Stimulated activated CD8-positive, alpha-beta memory T cell treated with anti-CD3 and anti-CD28 coated beads, Interleukin-15, amount 100 ng/mL, for 1 hour (primary cell): Measurements from ENCODE around the gene GPAT3.
"Not testable (repeated sequence)": the region's sequence is repeated elsewhere in the genome, so short reads cannot be mapped to it uniquely, and the experiment has no call there.

ENCODE experiments used
- DNase-seq: peaks from one replicate; pipeline ENCODE4 v3.0.0-alpha.2; 2020; ENCODE audit warnings: low read depth

Gene GPAT3

DNA sequence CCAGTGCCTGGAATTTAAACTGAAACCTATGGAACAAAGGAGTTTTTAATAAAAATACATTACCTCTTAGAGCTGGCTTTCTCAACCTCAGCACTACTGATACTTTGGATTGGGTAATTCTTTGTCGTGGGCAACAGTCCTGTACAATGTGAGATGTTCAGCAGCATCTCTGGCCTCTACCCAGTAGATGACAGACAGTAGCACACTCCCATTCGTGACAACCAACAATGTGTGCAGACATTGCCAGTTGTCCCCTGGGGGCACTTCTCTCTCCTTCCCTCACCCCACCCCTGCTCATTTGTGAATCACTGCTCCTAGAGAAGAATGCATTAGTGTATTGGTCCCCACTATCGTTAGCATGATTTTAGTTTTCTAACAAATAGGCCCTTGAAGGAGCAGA lies 16.2 kb downstream of the GPAT3 start:
- no peak for DNase-seq

DNA sequence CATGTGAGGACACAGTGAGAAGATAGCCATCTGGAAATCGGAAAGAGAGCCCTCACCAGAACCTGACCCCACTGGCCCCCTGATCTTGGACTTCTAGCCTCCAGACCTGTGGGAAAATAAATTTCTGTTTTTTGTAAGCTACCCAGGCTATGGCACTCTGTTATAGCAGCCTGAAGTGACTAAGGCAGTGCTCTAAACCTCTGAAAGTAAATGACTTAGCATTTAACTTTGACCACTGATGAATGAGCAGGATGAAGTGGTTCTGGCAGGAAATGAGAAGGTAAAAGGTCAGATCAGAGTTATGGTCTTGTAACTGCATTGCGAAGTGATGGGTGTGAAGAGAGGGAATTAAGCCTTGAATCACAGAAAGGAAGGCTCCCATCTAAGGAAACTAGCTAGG lies 17.0 kb downstream of the GPAT3 start:
- no peak for DNase-seq

DNA sequence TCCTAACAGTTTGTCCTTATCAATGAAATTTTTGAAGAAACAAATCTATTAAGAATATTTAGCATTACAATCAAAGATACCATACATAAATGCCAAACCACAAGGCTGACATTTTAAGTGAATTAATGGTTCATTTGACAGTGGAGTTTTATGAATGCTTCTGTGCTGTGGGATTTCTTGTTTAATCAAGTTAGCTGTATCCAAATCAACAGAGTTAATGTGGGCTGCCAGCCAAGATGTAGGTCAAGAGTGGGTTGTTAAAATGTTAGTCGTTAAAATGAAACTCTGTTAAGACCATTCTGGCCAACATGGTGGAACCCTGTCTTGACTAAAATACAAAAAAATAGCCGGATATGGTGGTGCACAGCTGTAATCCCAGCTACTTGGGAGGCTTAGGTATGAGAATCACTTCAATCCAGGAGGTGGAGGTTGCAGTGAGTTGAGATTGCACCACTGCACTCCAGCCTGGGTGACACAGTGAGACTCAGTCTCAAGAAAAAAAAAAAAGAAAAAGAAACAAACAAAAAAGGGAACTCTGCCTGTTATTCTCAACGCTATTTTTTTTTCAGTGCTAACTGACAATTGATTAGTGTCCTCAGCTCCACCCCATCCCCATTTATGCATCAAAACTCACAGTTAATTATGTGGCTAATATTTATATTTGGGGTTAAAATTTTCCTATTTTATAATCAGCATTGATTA lies 20.2 kb downstream of the GPAT3 start:
- no peak for DNase-seq

DNA sequence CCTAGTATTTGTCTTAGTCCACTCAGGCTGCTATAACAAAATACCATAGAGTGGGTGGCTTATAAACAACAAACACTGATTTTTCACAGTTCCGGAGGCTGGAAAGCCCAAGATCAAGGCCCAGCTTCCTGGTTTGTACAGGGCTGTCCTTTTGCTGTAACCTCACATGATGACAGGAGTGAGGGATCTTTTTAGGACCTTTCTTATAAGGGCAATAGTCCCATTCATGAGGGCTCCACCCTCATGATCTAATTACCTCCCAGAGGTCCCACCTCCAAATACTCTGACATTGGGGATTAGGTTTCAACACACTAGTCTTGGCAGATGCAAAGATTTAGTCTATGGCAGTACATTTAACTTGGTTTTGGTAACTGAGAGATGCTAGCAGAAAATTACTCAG lies 20.9 kb downstream of the GPAT3 start:
- DNase-seq, result no peak

DNA sequence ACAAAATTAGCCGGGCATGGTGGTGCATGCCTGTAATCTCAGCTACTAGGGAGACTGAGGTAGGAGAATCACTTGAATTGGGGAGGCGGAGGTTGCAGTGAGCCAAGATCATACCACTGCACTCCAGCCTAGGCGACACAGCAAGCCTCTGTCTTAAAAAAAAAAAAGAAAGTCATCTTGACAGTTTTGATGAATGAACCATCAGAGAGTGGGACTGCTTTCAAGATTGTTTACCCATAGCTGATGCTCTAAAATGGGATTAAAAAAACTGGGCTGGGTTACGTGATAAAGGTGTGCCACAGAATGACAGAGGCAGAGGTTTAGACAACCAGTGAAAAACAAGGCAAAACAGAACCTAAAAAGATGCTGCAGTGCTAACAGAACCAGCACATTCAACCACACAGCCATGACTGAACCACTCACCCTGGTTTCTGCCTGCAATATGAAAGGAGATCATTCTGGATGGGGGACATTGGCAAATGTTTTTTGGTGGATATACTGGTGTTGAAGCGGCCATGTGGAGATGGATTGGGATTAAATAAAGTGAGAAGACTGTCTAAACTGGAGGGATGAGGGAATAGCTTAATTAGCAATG lies 22.2 kb downstream of the GPAT3 start:
- no peak for DNase-seq

DNA sequence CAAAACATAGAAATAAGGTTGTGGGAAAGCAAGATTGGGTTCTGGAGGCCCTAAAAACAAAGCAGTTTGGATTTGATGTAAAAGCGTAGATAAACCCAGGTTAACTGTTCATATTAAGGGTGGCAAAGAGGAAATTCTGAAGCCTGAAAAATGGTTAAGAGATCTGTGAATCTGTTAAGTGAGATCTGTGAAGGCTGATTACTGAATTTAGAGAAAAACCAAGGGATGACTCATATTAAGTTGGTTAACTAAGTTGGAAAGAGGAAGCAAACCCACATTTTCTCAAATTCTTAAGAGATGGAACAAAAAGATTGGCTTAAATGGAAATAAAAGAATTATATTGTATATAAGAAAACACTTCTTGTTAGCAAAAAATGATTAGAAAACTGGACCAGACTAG lies 22.8 kb downstream of the GPAT3 start:
- DNase-seq, result no peak

DNA sequence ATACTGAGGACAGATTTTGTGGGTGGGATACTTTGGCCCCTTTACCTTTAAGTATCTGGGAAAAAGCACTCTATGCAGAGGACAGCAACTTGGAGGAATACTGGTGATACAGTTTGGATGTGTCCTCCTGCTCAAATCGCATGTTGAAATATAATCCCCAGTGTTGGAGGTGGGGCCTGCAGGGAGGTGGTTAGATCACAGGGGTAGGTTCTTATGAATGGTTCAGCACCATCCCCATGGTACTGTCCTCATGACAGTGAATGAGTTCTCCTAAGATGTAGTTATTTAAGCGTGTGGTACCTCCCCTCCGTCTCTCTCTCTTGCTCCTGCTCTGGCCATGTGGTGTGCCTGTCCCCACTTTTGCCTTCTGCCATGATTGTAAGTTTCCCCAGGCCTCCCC lies 24.6 kb downstream of the GPAT3 start:
- DNase-seq, result no peak

DNA sequence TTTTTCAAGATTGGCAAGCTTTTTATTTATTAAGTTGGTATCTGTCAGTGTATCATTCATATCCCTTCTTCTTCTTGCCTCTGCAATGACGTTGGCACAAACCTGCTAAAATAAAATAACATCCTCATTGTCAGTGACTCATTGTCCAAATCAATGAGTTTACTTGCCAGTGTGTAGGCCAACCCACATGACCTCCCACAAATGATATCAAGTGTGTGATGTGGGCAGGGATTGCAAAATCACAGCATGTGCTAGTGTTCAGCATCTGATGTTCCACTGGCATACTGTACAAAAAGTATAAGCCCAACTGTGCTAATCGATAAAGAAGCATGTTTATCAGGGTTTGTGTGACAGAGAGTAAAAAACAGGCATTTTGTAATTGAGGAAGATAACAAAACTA lies 25.5 kb downstream of the GPAT3 start:
- DNase-seq, result no peak

DNA sequence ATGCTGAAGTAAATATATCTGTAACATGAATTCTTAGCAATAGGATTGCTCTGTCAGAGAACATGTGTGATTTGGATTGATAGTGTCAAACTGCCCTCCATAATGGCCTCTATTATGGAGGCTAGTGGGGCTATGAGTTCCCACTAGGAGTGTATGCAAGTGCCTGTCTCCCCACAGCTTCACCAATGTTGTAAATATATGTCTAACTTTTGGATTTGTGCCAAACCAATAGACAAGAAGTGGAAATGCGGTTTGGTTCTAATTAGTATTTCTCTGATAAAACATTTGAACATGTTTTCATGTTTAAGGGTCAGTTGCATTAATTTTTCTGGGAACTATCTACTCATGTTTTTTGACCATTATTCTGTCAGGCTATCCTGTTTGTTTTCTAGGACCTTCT lies 28.1 kb downstream of the GPAT3 start:
- DNase-seq, result no peak

DNA sequence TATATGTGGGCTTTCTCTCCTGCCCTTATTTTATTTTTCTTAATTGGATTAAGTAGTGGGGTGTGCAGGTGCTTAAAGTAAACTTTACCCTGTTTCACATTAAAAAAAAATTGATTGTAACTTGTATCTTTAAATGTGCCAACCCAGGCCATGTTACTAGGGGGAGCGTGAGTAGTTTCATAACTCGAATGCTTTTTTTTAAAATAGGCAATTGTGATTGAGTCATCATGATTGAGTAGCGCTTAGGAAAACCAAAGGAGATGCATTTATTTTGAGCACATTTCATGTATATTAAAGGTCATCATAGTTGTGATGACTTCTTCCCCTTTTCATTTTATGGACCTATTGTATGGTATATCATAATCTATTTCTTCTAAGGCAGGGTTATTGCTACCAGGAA lies 32.2 kb downstream of the GPAT3 start:
- DNase-seq, result no peak

DNA sequence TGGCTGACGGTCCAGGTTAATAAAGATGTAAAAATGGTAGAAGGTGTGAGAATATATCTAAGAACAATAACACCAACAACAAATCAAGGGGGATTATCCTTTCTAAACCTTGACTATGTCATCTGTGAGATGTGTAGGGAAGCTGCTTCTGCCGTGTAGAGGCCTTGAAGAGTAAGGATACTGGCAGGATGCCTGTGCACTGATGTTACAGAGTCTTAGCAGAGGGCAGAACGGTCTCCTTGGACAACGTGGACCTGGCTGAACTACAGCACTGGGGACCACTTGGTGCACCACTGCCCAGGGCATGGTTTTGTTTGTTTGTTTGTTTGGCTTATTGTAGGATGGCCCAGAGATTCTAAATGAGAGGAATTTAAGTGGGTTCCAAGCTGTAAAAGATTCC lies 33.5 kb downstream of the GPAT3 start:
- DNase-seq, result no peak

DNA sequence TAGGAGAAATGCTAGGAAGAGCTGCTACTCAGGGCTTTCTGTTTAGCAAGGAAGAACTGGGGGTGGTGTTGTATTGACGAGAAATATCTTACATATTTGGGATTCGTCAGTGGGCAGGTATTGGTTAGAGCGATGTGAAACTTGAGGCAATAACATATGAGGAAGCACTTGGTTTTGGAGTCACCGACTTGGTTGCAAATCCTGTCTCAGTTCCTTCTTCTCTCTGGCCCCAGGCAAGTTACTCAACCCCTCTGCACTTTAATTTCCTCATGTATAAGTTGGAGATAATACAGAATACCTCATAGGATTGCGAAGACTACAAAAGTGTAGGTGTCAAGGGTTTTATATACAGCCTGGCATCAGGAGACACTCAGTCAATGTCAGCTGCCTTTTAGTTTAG lies 34.1 kb downstream of the GPAT3 start:
- DNase-seq, result no peak

DNA sequence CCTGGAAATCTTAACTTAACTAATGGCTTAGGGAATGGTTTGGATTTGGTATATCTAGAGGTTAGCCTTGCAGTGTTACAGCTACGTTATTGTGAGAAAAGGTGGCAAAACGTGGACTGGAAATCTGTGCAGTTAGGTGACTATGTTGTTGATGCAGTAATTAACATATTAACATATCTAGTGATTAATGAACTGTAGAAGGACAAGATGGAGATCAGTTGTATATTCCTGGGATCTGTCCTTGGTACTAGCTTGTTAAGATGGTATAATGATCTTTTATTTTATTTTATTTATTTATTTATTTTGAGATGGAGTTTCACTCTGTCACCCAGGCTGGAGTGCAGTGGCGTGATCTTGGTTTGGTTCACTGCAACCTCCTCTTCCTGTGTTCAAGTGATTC lies 36.9 kb downstream of the GPAT3 start:
- no peak for DNase-seq

DNA sequence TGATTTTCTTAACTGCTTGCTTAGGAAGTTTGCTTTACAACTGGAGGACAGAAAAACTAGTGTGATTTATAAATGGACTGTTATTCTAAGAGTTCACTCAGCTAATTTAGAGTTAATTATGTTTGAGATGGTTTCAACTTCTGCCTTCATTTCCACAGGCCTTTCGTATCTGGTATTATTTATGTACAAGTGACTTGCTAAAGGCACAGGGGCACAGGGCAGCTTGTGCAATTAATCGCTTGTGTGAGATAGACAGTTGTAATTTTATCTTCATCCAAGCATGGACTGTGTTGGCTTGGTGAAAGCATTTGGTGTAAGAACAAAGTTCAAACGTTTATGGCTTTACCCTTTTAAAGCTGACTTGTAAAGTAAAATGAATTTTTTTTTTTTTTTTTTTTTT lies 38.3 kb downstream of the GPAT3 start:
- no peak for DNase-seq

DNA sequence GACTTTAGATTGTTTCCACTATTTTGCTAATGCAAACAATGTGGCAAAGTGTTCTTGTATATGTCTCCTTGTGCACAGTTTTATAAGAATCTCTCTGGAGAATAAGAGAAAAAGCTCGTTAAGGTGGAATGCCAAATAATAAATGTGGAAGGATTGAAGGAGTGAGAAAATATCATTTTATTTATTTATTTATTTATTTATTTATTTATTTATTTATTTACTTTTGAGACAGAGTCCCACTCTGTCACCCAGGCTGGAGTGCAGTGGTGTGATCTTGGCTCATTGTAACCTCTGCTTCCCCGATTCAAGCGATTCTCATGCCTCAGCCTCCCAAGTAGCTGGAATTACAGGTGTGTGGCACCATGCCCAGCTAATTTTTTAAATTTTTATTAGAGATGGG lies 40.3 kb downstream of the GPAT3 start:
- DNase-seq, result not testable (repeated sequence)

DNA sequence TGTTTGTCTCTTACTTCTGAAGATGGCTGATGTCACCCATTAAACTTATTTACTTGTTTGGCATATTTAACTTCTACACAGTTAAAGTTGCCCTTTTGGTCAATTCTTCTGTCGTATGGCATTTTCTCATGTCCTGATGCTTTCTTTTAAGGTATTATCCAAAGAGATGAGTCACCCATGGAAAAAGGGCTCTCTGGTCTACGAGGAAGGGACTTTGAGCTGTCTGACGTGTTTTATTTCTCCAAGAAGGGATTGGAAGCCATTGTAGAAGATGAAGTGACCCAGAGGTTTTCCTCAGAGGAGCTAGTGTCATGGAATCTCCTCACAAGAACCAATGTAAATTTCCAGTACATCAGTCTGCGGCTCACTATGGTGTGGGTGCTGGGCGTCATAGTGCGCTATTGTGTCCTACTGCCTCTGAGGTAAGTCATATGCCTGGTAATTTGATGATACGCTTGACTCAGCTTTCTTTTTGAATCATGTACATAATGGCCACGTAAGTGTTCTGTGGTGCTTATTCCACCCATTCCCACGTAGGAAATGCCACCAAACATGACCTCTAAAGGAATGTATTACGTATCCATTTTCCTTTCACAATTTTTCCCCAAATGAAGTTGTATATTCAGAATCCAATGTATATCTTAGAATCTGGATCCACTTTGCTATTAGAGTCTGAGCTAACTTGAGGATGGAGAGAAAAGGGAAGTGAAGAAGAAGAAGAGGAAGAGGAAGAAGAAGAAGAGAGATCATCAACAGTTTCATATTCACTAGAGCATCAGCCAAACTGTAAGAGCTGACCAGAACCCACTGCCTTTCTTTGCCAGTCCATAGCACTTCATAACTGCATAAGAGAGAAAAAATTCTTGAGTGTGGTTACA lies 45.7 kb downstream of the GPAT3 start:
- DNase-seq, result no peak

DNA sequence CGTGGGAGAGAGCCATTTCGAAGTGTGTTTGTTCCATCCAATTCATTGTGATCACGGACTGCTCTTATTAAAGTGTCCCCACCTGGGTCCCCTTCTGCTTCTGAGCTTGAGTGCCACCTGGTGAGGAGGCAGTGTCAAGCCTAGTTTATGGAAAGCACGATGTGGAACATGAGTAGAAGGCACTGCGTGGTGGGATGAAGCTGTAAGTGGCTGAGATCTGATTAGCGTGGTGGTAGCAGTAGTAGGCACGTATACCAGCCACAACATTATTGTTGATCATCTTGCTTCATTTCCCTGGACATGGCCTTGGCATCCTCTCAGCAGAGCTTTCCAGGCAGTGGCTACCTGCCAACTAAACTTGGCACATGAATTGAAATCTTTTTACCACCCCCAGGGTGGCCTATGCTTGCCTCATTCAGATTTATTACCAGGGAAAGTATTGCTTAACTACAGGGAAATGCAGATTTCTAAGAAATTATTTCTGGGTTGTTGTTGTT lies 46.4 kb downstream of the GPAT3 start:
- no peak for DNase-seq

DNA sequence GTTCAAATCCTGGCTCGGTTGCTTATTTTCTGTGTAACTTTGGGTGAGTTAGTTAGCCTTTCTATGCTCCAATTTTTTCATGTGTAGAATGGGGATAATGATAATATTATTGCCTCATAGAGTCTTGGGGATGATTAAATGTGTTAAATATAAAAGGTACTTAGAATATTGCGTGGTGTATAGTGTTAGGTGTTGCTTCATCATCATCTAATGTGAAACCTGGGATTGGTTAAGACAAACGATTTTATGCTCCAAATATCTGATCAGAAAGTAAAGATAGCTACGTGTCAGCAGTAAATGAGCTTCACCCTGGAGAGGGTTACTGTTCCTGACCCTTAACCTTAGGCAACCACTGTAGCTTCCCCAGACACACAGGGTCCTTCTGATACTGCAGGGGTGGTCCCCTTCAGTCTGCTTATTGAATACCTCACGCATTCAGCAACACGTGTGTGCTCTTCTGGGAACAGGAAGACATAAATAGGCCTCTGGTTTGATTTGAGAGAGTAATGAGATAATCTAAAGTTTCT lies 50.1 kb downstream of the GPAT3 start:
- no peak for DNase-seq

DNA sequence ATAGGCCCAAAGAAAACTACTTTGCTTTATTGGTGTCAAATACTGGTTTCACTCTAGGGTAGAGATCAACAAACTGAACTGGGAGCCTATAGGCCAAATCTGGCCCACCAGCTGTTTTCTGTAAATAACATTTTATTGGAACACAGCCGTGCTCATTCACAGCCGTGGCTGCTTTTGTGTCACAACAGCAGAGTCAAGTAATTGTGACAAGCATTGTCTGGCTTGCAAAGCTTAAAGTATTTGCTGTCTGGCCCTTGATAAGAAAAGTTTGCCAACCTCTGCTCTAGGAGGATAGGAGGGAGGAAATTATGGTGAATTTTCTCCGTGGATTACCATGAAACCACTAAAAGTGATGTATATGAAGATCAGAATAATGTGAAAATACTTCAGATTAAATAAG lies 53.4 kb downstream of the GPAT3 start:
- no peak for DNase-seq

DNA sequence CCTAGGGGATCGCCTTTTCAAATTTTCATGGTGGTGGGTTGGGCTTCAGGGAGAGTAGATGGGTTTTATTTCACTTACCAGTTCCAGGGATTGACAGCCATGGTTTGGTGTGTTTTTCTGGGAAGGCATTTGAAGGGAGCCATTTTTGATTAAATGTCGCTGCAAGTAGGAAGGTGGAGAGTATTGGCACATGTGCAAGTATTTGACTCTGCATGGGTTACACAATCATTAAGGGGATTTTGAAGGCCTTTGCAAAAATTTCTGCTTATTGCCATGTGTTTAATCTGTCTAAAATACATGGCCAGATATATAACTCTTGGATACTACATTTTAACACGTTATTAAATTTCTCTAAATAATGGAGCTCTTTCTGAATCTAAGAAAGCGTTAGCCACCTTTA lies 55.1 kb downstream of the GPAT3 start:
- no peak for DNase-seq

DNA sequence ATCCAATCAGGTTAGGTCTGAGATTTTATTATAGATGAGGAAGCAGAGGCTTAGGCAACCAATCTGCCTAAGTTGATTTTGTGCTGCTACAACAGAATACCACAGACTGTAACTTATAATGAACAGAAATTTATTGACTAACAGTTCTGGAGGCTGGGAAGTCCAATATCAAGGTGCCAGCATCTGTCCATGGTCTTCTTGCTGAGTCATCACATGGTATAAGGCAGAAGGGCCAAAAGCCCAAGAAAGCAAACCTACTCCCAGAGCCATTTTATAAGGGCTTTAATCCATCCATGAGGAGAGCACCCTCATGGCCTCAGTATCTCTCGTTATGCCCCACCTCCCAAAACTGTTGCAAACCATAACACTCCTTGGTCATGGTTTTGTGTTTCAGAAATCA lies 55.8 kb downstream of the GPAT3 start:
- no peak for DNase-seq

DNA sequence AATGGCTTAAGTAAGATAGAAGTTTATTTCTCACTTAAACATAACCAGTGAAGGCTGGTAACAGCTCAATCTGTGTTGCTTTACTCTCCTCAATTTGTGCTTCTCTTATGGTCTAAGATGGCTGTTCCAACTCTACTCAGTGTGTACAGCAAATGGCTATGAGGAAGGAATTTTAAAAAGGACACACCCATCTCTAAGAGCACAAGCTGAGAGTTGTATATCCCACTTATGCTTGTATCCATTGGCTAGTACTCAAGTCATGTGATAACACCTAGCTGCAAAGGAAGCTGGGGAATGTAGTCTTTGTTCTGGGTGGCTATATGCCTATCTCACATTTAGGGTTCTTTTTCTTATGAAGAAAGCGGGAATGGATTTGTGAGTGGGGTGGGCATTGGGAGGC lies 63.3 kb downstream of the GPAT3 start:
- DNase-seq, result no peak

DNA sequence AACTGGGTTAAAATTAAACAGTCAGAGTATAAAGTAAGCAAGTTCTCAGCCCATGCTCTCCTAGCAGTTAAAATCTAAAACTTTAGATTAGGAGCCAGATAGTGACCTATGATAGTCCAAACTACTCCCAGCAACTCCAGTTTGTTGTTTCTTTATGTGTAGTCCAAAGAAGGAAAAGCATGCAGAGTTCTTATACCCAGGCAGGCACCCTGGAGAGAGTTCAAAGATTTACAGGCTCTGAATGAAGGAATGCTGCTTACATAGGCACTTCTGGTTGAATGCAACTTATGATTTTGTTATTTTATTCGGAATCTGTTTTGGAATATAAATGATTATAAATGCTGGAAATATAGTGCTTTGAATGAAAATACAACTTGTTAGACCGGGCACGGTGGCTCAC lies 67.2 kb downstream of the GPAT3 start:
- no peak for DNase-seq
